CD4-positive, alpha-beta T cell (primary cell): ENCODE results near the gene SLC16A12. TPM values are rescaled to one million over a fixed set of nuclear protein-coding genes. Genes with fewer than 3 reads are reported as not detected.
"Not testable (repeated sequence)": the region's sequence is repeated elsewhere in the genome, so short reads cannot be mapped to it uniquely, and the experiment has no call there.

Source experiments
- ATAC-seq: fragments of 200-7000 bp; cut with Tn5 transposase; one replicate; pipeline ENCODE4 v1.10.0; 2022; ENCODE audit warnings: mild to moderate bottlenecking; ENCODE audit not compliant: poor library complexity
- CTCF ChIA-PET: fragments of 350-600 bp; sonication (Branson Sonifier 250); formaldehyde crosslinking; loops from one replicate; lab custom pipeline; 2021; ENCODE audit warnings: antibody characterized with exemption, inconsistent platforms; lab: Charles Lee
- POLR2A ChIA-PET: fragments of 350-600 bp; sonication (Branson Sonifier 250); formaldehyde crosslinking; loops from one replicate; lab custom pipeline; 2021; ENCODE audit warnings: antibody characterized with exemption, inconsistent platforms; lab: Charles Lee
- DNase-seq, 14 experiments: peaks; one replicate each; pipeline ENCODE4 v3.0.0-alpha.2; 2013 to 2020; ENCODE audit warnings: mixed read lengths in 2 of 14
- H3K27ac ChIP-seq, 2 donors: one replicate each; pipeline versions ENCODE4 v1.5.1 to v1.7.0; 2013; ENCODE audit warnings: low read length in 2 of 2, low read depth in 1 of 2, mild to moderate bottlenecking in 1 of 2
- H3K27me3 ChIP-seq, 2 experiments: 1 replicate in 1 of 2; 2 replicates in 1 of 2; pipeline versions ENCODE4 v1.6.1 to v1.7.0; 2013; ENCODE audit warnings: low read length in 2 of 2, control low read depth in 1 of 2, mild to moderate bottlenecking in 1 of 2, moderate library complexity in 1 of 2; ENCODE audit not compliant: insufficient read depth in 2 of 2, control insufficient read depth in 1 of 2
- H3K36me3 ChIP-seq: one replicate; pipeline ENCODE4 v1.6.1; 2013; ENCODE audit warnings: low read length, control low read depth; ENCODE audit not compliant: insufficient read depth
- H3K4me1 ChIP-seq: one replicate; pipeline ENCODE4 v1.6.1; 2013; ENCODE audit warnings: low read length, control low read depth; ENCODE audit not compliant: insufficient read depth
- H3K4me3 ChIP-seq: one replicate; pipeline ENCODE4 v1.5.1; 2013; ENCODE audit warnings: mild to moderate bottlenecking, low read length, moderate library complexity
- H3K9me3 ChIP-seq, 2 experiments: 1 replicate in 1 of 2; 2 replicates in 1 of 2; pipeline versions ENCODE4 v1.6.1 to v1.7.0; 2013; ENCODE audit warnings: low read length in 2 of 2, mild to moderate bottlenecking in 2 of 2, control low read depth in 1 of 2, moderate library complexity in 1 of 2; ENCODE audit not compliant: control insufficient read depth in 1 of 2, insufficient read depth in 1 of 2
- H3K27ac Mint-ChIP-seq: one replicate; pipeline ENCODE4 v1.8.0; 2020; ENCODE audit warnings: mixed read lengths
- H3K27me3 Mint-ChIP-seq: one replicate; pipeline ENCODE4 v1.8.0; 2021; ENCODE audit warnings: mixed read lengths
- H3K36me3 Mint-ChIP-seq: one replicate; pipeline ENCODE4 v1.8.0; 2021; ENCODE audit warnings: low read depth, mixed read lengths
- H3K4me1 Mint-ChIP-seq: one replicate; pipeline ENCODE4 v1.8.0; 2021; ENCODE audit warnings: low read depth, mixed read lengths
- H3K4me3 Mint-ChIP-seq: one replicate; pipeline ENCODE4 v1.8.0; 2020; ENCODE audit warnings: mild to moderate bottlenecking, mixed read lengths
- H3K9me3 Mint-ChIP-seq: one replicate; pipeline ENCODE4 v1.8.0; 2020; ENCODE audit warnings: mixed read lengths
- intact Hi-C, 2 experiments: fragments of 100-400 bp; cut with DNase I in 1 of 2; cut with micrococcal nuclease in 1 of 2; formaldehyde crosslinking; loops; one replicate each; pipeline versions ENCODE4 v1.15.1 to v1.9.0; 2023 to 2025; cut with DNase I, micrococcal nuclease
- total RNA-seq, 174 experiments: library from RNA in 2 of 174; stranded (reverse) in 2 of 174; gene quantifications; one replicate each; pipeline ENCODE4 v1.2.3 and lab custom pipeline; 2021 to 2026
- TF ChIP-seq, protein P1 (sequence below): fragments of 200-600 bp; IDR thresholded peaks from one replicate; pipeline ENCODE4 v1.8.0; 2022; ENCODE audit warnings: antibody characterized with exemption, mild to moderate bottlenecking

Gene SLC16A12
- total RNA-seq, 2 experiments from 2014 or later: not detected

- no peaks in the 10 kb centered on the region for H3K27me3 ChIP-seq
- Mint-ChIP-seq H3K4me3 (peak overlapping the region; percentile 93), H3K4me1 (peaks cover 64% of the 10 kb centered on the region), H3K27me3 (no peaks in the 10 kb centered on the region), H3K36me3 (peaks cover 34% of the 10 kb centered on the region), H3K9me3 (no peaks in the 10 kb centered on the region), H3K27ac (peak overlapping the region; percentile 93)
- ChIA-PET POLR2A (interaction anchor here (3.3 to 4.0 kb wide), 2 partner anchors 20 to 91 kb away, joined by 43 to 123 read pairs; partner anchors contain the start of genes IFIT2 and IFIT5), CTCF (interaction anchor here (0.9 kb wide), 1 partner anchor 25 kb away, joined by 3 read pairs; no protein-coding TSS in a partner anchor)
- H3K36me3 ChIP-seq: no peaks in the 10 kb centered on the region
- no peak overlapping the region for H3K4me3 ChIP-seq
- DNase-seq: no peak
- intact Hi-C loops: loop anchor here (2.0 kb wide), 2 partner anchors 19 to 91 kb away; partner anchors contain the start of gene IFIT2 (in 1 of the 2)
- TF ChIP-seq, protein P1, sequence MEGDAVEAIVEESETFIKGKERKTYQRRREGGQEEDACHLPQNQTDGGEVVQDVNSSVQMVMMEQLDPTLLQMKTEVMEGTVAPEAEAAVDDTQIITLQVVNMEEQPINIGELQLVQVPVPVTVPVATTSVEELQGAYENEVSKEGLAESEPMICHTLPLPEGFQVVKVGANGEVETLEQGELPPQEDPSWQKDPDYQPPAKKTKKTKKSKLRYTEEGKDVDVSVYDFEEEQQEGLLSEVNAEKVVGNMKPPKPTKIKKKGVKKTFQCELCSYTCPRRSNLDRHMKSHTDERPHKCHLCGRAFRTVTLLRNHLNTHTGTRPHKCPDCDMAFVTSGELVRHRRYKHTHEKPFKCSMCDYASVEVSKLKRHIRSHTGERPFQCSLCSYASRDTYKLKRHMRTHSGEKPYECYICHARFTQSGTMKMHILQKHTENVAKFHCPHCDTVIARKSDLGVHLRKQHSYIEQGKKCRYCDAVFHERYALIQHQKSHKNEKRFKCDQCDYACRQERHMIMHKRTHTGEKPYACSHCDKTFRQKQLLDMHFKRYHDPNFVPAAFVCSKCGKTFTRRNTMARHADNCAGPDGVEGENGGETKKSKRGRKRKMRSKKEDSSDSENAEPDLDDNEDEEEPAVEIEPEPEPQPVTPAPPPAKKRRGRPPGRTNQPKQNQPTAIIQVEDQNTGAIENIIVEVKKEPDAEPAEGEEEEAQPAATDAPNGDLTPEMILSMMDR: no peak
- ATAC-seq: no peak
- H3K4me1 ChIP-seq: peaks cover 21% of the 10 kb centered on the region
- no peak overlapping the region for H3K27ac ChIP-seq
- H3K9me3 ChIP-seq: no peaks in the 10 kb centered on the region
Measured at GRCh38 chr10:89393898-89394297, 141.5 kb downstream of the SLC16A12 start.

GRCh38 chr10:89392974-89393373 lies 142.4 kb downstream of the SLC16A12 start:
- peak overlapping the region; percentile 60 for H3K4me3 ChIP-seq
- H3K9me3 ChIP-seq: no peaks in the 10 kb centered on the region
- peaks cover 21% of the 10 kb centered on the region for H3K4me1 ChIP-seq
- ChIA-PET CTCF (interaction anchor here (0.6 to 2.0 kb wide), 2 partner anchors 24 to 313 kb away, joined by 3 to 7 read pairs; no protein-coding TSS in a partner anchor), POLR2A (interaction anchor here (0.6 to 4.0 kb wide), 12 partner anchors 10 to 1574 kb away, joined by 3 to 123 read pairs (median 6); partner anchors contain the start of genes IFIT2, IFIT3, IFIT5 and LIPA)
- Mint-ChIP-seq H3K36me3 (peaks cover 24% of the 10 kb centered on the region), H3K4me3 (peak overlapping the region; percentile 93), H3K4me1 (peaks cover 55% of the 10 kb centered on the region), H3K27me3 (no peaks in the 10 kb centered on the region), H3K9me3 (no peaks in the 10 kb centered on the region), H3K27ac (peak overlapping the region; percentile 93)
- TF ChIP-seq, protein P1: no peak
- ATAC-seq (no peak), DNase-seq (peak in 4 of 14 experiments; percentile 7 to 28 (median 22))
- H3K27ac ChIP-seq: peak overlapping the region; percentile 58 to 60
- H3K27me3 ChIP-seq: no peaks in the 10 kb centered on the region
- H3K36me3 ChIP-seq: no peaks in the 10 kb centered on the region
- intact Hi-C loops: loop anchor here (1.0 to 2.0 kb wide), 3 partner anchors 20 to 90 kb away; partner anchors contain the start of genes IFIT2 (in 1 of the 2) and IFIT5 (in 1 of the 2)

DNA sequence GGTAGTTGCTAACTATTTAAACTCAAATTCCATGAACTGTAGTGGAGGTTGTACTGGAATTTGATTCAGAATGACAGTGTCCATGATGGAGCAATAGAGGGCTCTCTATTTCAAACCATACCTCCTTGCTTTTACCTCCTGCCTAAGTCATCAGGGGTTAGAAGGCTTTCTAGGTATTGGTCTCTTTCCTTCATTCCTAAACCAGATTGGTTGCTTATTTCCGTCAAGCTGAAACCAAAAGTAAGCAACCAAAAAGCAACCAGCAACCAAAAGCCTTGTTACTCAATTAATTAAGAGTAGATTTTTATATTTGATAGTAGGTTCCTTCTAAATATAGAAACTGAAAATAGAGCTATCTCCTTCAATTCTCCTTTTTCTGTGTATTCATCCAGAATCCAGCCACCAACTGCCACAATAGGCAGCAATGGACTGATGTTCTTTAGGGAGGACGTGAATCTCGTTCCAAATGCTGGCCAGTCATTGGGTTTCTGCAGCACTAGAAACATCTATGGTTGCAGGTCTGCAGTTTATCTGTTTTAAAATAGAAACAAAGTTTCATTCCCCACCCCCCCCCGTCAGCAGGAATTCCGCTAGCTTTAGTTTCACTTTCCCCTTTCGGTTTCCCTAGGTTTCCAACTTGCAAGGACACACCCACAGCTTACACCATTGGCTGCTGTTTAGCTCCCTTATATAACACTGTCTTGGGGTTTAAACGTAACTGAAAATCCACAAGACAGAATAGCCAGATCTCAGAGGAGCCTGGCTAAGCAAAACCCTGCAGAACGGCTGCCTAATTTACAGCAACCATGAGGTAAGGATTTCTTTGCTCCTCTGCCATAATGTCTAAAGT lies 143.3 kb downstream of the SLC16A12 start, which contains the start of gene IFIT1:
IFIT1 (plus strand) TSS at position 717 of the 850 bp plus-strand sequence; CDS start at position 807, 90 bp downstream.
- H3K27me3 ChIP-seq: no peaks in the 10 kb centered on the region
- H3K4me1 Mint-ChIP-seq: peaks cover 47% of the 10 kb centered on the region
- H3K36me3 ChIP-seq: no peaks in the 10 kb centered on the region
- peak within 1 kb of the TSS; percentile 93 for H3K27ac Mint-ChIP-seq
- H3K27me3 Mint-ChIP-seq: no peaks in the 10 kb centered on the region
- CTCF ChIA-PET: interaction anchor here (0.6 to 2.0 kb wide), 2 partner anchors 23 to 313 kb away, joined by 3 to 7 read pairs; no protein-coding TSS in a partner anchor
- peak within 1 kb of the TSS; percentile 93 for H3K4me3 Mint-ChIP-seq
- intact Hi-C loops: loop anchor here (1.0 to 2.0 kb wide), 3 partner anchors 21 to 89 kb away; partner anchors contain the start of genes IFIT2 (in 1 of the 2) and IFIT5 (in 1 of the 2)
- ATAC-seq (peak; percentile 94), DNase-seq (peak in 12 of 14 experiments; percentile 6 to 92 (median 52))
- peak within 1 kb of the TSS; percentile 58 to 60 for H3K27ac ChIP-seq
- H3K4me3 ChIP-seq: peak within 1 kb of the TSS; percentile 60
- no peaks in the 10 kb centered on the region for H3K9me3 Mint-ChIP-seq
- H3K4me1 ChIP-seq: peaks cover 21% of the 10 kb centered on the region
- POLR2A ChIA-PET: interaction anchor here (0.6 to 4.0 kb wide), 15 partner anchors 11 to 1573 kb away, joined by 3 to 123 read pairs (median 4); partner anchors contain the start of genes FAS, IFIT2, IFIT3 and IFIT5
- H3K9me3 ChIP-seq: no peaks in the 10 kb centered on the region
- H3K36me3 Mint-ChIP-seq: peaks cover 18% of the 10 kb centered on the region
- TF ChIP-seq, protein P1: no peak

DNA sequence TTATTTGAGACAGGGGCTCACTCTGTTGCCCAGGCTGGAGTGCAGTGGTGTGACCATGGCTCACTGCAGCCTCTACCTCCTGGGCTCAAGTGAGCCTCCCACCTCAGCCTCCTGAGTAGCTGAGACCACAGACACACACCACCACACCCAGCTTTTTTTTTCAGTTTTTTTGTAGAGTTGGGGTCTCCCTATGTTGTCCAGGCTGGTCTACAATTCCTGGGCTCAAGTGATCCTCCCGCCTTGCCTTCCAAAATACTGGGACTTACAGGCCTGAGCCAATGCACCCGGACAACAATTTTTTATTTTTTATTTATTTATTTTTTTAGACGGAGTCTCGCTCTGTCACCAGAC lies 144.2 kb downstream of the SLC16A12 start:
- H3K9me3 Mint-ChIP-seq, H3K36me3 ChIP-seq, DNase-seq, H3K27me3 Mint-ChIP-seq, H3K4me3 ChIP-seq, H3K9me3 ChIP-seq, H3K27me3 ChIP-seq, H3K27ac ChIP-seq, ATAC-seq, CTCF ChIA-PET, intact Hi-C loops: not testable (repeated sequence)
- peaks cover 39% of the 10 kb centered on the region for H3K4me1 Mint-ChIP-seq
- H3K4me1 ChIP-seq: peaks cover 21% of the 10 kb centered on the region
- peak overlapping the region; percentile 93 for H3K4me3 Mint-ChIP-seq
- H3K36me3 Mint-ChIP-seq: peaks cover 11% of the 10 kb centered on the region
- H3K27ac Mint-ChIP-seq: peak overlapping the region; percentile 48
- POLR2A ChIA-PET: interaction anchor here (0.6 to 4.0 kb wide), 3 partner anchors 23 to 90 kb away, joined by 3 to 123 read pairs (median 4); partner anchors contain the start of gene IFIT5
